Right hindlimb (tissue), 1 donor: ENCODE measurements around the gene VSTM2B.

ENCODE experiments used
- DNase-seq: peaks from one replicate; pipeline ENCODE4 v3.0.0-alpha.2; 2018

VSTM2B gene

DNA sequence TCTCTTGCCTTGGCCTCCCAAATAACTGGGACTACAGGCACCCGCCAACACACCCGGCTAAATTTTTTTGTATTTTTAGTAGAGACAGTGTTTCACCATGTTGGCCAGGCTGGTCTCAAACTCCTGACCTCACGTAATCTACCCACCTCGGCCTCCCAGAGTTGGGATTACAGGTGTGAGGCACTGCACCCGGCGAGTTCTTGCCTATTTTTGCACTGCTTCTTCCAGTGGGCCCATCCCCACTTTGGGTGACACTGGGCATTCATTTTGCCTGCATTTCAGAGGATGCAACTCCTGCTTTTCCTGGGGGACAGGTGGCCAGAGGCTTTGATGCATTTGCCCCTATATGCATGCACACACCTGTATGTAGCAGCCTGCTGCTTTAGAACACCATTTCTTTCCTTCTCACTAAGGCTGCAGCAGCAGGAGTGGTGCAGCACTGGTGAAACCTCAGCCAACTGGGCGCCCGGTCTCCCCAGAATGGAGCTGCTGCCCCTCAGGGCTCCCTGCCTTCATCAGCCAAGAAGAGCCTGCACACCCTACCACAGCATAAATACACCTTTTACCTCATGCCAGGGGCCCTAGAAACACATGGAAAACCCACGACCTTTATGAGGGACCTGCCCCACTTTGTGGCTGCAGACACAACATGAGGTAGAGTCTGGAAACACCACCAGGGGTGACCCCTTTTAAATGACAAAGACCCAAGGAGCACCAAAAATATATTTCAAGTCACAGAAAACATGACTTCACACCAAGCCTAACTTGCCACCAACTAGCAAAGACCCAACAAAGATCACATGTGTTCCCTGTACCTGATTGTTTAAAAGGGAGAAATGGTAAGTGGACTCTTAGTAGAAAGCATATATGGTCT lies 43.5 kb downstream of the VSTM2B start:
- DNase-seq = no peak

DNA sequence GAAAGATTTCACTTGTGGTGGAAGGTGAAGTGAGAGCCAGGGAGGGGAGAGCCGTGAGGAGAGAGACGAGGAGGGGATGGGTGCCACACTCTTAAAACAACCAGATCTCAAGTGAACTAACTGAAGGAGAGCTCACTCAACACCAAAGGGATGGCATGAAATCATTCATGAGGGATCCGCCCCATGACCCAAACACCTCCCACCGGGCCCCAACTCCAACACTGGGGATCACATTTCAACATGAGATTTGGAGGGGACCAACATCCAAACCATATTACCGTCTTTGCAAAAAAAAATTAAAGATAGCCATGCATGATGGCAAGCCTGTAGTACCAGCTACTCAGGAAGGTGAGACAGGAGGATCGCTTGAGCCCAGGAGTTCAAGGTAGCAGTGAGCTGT lies 45.4 kb downstream of the VSTM2B start:
- no peak for DNase-seq

DNA sequence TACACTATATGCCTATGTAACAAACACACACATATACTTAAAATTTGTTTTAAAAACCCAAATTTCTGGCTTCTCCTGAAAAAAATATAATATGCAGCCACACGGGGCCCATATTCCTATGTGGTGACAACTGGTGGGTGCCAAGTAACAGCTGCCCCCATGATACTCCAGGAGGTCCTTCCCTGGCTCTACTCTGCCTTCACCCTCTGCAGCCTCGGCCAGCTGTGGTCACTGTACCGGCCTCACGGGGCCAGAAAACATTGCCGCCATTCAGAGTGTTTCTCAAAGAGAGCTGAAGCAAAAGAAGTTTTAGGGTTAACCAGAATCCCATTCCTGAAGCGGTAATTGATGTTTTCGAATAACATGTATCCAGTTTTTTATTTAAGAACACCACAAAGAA lies 47.7 kb downstream of the VSTM2B start:
- no peak for DNase-seq

DNA sequence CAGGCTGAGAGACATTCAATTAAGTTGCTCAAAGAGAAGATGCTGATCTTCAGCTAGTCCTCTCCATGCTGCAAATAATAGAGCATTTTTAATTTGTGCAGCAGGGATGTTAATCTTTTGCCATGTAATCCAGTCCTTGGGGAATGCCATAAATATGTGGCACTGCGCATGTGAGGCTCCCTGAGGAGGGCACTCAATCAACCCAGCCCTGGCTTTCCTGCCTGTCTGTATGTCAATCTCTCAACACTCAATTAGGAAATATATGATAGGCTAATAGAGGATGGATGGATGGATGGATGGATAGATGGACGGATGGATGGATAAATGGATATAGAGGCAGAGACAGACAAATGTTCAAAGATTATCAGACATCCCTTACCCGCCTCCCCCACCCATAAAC lies 48.7 kb downstream of the VSTM2B start:
- no peak for DNase-seq

DNA sequence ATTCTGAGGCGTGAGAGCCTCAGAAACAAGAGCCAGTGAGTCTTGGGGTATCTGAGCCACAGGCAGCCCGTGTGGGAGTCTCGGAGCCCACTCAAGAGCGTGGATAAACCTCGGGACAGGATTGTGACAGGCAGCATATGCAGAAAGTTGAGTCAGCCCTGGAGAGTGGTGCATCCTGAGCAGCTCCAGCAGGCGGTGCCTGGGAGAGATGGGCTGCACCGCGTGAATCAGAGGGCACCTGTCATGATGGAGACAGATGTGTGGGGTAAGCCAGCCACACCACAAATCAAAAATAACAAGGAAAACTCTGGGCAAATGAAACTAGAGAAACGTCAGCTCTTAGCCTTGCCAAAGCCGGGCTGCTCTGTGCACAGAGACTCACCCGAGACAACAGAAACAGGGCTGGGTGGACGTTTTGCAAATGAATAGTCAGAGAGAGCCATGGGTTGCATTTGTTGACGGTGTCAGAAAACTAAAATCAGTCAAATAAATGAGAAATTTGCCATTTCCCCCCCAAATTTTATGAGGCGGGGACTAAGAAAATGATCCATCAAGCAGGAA lies 50.3 kb downstream of the VSTM2B start:
- no peak for DNase-seq

DNA sequence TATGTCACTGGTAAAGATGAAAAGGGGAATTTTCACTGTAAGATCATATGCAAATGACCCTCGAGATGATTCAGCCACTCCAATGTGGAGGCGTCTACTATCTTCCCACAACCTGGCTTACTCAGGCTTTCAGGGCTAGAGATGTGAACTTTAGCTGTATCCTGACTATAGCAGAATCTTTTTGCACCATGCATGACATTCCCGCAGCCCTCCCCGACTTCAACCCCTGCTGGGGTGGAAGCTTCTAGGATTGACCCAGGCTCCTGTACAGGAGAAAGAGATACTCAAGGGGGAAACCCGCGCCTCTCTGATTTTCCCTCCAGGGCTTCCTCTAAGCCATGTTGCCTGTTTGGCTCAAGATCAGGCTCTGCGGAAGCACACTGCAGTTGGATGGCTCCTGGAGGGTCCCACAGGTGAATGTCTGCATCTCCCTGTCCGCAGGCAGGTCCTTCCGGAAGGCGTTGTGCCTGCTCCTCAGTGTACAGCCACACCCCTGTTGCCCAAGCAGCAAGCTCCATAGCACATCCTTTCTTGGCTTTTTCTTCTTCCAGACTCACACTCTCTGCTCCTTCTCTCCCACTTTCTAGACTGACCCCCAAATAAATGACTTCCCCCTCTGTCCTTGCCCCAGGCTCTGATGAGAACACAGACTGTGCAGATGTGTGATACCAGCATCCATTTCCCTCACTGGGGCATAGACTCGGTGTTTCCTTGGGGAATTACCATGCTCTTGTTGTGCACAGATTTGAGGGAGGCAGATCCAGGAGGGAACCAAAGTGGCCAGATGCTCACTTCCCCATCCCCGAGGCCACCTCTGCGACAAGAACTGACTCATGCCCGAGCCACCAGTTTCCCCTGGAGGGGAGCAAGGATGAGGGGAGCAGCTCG lies 51.2 kb downstream of the VSTM2B start:
- DNase-seq = no peak

DNA sequence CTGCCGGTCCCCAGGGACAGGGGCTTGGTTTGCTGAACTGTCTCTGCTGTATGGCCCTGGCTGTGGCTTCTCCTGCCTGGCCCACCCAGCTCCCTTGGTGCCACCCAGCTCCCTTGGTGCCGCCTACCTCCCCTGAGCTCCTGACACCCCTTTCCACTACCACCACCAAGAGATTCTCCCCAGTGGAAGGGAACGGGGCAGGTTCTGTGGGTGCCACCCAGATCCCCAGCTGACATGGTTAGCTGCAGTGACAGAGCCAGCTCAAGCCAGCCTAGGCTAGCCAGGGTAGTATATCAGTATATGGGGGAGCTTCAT lies 51.8 kb downstream of the VSTM2B start:
- DNase-seq = no peak

DNA sequence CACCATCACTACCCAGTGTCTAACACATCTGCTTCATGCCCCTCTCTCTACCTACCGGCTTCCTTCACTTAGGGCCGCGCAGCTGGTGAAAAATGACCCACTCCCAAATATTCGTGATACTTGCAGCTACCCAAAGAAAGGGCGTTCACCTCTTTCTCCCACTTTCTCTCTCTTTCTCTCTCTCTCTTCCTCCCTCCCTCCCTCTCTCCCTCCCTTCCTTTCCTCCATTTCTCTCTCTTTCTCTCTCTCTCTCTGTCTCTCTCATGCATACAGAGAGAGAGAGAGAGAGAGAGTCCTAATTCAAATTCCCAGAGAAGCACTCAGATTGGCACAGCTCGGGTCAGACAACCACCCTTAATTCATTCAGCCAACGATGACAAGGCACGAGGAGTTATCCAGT lies 52.6 kb downstream of the VSTM2B start:
- DNase-seq = no peak

DNA sequence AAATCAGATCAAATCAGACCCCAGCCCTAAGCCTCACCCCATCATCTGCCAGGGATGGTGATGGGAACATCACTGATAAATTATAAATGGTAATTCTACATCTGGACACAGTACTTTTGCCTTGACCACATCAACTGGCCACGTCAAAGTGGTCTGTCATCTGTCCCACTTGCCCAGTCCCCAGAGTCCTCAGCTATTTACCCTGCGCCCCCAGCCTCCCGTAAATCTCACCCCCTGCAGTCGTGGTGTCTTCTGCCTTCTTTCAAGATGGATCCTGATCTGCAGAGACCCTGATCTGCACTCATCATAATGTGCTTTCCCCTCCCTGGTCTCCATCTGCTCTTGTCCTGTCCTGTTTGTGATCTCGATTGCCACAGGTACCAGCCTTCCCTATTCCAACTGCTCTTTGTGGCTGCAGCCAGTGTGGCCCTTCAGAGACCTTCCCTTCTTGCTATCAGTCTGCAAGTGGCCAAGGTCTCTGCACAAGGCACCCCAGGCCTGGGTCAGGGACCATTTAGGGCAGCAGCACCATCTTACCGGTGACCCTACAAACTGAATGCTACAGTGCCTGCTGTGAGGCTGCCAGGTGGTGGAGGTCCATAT lies 53.6 kb downstream of the VSTM2B start:
- no peak for DNase-seq

DNA sequence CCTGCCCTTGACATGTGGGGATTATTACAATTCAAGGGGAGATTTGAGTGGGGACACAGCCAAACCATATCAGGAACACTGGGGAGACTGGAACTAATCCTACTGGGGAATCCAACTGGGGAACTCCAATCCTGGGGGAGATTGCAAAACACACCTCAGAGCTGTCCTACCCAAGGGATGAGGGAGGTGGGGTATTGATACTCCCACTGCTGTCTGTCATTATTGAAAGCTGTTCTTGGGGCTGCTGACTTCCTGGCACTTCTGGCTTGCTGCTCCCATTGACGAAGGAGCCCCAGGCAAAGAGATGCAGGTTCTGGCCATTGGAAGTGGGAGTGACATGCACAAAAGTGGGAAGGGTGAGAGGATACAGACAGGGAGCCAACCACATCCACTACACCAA lies 55.6 kb downstream of the VSTM2B start:
- no peak for DNase-seq

DNA sequence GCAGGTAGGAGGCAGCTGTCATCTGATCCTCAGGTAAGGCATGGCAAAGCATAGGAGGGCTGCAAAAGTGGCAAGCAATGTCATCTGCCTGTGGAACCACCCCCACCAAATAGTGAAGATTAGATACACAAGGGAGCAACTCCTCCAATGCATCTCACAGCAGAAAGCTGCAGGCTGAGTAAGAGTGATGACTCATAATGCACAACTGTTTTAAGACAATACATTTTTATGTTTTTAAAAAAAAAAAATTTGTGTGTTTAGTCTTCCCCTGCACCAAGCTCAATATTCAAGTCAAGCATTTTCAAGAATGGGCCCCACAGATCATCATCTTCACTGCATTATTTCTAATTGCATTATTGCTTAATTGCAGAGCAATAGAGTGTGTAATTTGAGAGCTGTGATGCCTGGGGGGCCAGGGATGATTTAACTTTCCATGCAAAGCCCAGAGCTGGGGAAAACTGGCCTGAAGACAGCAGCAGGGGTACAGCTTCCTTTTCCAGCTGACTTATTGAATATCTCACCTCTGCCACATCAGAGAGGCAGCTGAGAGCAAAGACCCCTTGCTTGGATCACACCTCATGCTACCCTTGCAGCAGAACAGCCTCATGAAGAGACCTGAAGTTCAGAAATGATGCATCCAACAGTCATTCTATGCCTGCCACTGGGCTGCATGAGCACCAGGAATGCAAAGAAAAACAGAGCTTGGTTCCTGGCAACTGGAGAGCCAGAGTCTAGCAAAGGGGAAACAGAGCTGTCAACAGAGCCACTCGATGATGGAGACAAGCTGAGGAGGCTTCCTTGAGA lies 57.6 kb downstream of the VSTM2B start:
- DNase-seq = no peak

DNA sequence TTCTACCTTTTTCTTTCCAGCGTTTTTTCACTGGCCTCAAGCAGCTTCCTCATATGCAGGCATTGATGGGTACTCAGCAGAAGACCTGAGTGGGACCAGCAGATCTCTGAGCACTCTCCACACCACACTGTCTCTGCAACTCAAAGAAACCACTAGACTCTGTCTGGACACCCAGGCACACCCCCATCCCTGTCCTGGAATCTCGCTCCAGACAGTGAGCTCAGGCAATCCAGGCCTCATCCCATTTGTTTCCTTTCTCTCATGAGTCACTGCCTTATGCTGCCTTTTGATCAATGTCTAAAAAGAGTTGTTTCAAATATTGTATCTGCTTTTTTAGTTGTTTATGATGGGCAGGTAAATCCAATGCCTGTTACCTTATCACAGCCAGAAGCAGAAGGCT lies 60.6 kb downstream of the VSTM2B start:
- no peak for DNase-seq

DNA sequence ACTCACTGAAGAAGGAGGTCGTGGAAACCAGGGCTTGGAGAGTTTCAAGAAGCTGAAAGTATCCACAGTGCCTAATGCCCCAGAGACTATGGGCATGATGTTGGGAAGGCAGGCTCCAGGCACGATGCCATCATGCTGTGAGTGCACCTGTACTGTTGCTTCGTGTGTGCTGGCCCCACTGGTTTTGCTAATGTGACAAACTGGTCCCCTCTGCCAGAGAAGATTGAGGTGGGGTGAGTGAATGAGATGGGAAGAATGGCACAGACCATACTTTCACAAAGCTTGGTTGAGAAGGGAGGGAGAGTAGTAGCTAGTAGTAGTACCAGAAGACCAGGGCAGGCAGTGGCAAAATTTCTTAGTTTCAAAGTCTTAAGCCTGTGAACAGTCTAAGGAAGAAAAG lies 61.3 kb downstream of the VSTM2B start:
- DNase-seq = no peak

DNA sequence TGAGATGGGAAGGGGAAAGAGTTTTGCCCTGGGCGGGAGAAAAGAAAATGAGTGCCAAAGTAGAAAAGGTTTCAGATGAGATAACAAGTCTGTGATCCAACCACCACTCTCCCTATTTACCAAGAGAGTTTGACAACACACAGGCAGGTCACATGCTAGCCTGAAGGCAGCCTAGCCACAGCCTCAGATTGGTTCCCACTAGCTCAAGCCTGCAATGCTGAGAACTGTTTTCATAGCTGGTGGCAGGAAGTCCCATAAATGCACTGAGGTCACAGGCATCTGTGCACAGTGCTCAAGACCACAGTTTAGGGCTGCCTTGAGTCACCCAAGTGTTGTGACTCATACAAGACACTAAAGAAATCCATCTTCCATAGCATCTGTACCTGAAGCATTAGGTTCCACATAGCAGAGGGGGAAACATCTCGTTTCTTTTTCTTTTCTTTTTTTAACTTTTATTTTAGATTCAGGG lies 61.8 kb downstream of the VSTM2B start:
- no peak for DNase-seq

DNA sequence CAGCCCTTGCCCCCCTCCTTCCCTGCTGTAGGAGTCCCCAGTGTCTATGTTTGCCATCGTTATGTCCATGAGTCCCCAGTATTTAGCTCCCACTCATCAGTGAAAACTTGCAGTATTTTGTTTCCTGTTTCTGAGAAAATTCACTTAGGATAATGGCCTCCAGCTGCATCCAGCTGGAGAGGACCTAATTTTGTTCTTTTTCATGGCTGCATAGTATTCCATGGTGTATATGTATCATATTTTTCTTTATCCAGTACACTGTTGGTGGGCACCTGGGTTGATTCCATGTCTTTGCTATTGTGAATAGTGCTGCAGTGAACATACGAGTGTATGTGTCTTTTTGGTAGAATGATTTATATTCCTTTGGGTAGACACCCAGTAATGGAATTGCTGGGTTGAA lies 62.3 kb downstream of the VSTM2B start:
- no peak for DNase-seq

DNA sequence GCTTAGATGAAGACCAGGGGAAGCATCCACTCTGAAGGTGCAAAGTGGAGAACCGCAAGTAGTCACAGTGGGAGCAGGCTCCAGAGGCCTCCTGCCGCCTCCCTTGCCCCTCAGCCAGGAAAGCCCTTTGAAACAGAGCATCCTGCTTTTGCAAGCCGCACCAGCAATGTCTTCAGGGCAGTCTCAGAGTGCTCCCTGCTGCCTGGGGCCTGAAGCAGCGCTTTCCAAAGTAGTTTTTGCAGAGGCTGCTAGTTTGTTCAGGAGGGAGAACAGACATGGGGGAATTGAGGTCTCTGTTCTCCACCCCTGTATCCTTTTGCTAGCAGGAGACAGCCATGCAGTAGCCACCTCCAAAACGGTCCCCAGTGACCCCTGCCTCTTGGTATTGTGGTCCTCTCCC lies 64.5 kb downstream of the VSTM2B start:
- DNase-seq = no peak

DNA sequence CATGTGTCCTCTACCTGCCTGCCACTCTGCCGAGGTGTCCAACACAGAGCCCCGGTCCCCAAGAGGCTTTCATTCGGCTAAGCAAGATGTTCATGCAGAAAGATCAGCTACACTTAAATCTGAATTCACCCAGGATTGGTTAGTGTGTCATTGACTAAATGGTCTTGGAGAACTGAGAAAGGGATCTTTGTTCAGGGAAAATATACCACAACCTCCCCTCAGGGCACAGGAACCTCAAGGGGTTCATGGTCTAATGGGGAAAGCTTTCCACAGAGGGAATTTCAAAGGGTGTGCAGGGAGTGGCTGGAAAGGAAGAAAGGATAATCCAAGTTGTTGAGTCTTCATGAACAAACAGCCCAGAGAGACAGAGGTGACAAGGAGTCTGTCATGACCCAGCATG lies 65.9 kb downstream of the VSTM2B start:
- no peak for DNase-seq

DNA sequence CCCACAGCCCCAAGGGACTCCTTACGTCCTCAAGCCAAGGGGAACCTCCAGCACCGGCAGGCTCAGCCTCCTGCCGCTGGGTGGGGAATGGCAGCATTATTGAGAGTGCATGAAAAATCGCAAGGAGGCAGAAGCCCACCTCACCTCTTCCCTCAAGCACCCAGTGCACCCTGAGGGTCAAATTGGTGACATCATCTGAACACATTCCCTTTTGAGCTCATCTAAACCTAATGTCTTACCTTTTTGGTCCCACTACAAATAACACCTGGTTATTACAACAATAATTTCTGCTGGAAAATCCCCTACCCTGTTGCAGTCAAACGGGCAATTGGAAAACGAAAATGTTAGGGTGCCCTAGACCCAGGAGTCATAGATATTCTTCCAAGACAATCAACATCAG lies 68.1 kb downstream of the VSTM2B start:
- DNase-seq = no peak

DNA sequence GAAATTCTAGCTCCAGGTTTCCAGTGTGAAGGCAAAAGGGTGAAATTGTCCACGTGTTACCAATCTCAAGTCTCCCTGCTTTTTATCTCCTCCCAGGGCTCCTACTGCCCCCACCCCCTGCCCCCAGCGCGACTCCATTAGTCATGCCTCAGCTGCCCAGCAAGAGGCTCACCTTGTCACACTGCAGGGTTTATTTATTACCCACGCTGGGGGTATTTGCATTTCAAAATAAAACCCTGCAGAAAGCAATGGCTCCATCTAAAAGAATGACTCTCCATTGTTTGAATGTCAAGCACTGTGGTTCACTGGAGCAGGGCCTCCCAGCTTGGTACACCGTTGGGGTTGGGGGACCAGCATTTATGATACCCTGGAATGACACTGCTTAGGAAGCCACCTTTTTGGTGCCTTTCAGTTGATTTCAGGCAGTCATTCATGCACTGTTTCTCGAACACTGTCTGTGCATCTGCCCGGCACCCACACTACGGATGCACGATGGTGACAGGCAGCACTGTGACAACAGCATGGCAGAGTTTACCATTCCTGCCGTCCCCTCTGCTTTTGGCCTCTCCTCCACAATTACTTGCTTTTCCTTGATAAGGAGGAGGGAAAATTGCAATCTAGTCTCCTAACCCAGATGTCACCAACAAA lies 70.4 kb downstream of the VSTM2B start:
- DNase-seq = no peak

DNA sequence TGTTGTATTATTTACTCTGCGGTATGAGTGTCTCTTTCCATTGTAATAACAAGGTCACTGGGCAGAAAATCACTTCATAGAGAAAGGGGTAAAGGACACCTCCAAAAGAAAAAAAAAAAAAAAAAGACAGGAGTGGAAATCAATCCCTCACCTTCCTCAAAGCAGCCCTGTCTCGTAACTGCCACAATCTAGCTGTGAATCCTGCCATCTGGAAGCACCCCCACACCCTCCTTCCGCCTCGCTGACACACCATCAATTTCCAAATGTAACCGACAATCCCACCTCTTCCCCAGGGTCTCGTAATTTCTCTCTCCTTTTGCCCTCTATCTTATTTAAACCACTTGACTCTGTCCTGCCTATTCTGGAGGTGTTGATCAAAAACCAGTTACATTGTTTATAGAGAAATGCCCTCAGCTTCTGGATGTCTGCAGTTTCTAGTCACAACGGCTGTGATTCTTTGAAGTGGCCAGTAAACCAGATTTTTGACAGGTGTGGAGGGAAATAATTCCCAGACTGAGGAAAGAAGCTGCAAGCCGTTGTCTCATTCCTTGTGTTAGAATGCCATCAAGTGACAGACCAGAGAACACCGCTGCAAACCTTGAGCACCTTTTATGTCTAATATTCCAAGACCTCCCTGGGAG lies 71.2 kb downstream of the VSTM2B start:
- DNase-seq = no peak

DNA sequence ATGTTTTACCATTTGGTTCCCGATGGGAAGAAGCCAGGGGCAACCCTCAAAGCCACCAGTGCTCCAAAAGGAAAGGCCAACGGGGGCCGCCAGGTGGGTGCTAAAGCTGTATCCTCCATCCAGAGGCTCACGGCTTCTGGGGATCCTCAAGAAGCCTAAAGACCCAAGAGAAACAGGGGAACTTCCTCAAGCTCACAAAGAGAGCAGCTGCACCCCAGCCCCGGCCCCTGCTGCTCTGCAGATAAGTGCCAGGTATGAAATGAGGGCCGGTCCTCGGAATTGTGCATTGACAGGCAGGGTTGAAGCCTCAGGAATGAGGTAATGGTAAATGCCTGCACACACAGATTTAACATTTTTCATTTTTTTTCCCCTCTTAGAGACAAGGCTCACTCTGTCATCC lies 72.2 kb downstream of the VSTM2B start:
- DNase-seq = no peak

DNA sequence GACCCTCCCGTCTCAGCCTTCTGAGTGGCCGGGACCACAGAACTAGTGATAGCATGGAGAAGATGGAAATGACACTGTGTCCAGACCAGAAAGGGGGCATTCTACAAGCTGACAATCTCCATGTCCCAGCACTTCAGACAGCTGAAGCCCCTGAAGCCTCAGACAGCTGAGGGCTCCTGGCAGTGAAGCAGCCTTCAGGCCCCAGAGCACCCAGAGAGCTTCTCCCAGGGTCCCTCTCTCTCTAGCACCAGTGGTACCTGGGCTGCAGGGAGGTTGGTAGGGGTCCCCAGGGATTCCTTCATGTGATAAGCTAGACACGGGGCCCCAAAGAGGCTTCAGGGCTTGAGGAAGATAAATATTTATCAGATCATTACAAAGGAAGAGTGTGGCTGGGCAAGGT lies 72.7 kb downstream of the VSTM2B start:
- DNase-seq = no peak
